ENCODE results near the gene DNMBP.
A peak's percentile ranks its signal among the peaks of the same experiment; 100 is the strongest.
"Not testable (repeated sequence)": the region's sequence is repeated elsewhere in the genome, so short reads cannot be mapped to it uniquely, and the experiment has no call there.

Gene DNMBP

DNA sequence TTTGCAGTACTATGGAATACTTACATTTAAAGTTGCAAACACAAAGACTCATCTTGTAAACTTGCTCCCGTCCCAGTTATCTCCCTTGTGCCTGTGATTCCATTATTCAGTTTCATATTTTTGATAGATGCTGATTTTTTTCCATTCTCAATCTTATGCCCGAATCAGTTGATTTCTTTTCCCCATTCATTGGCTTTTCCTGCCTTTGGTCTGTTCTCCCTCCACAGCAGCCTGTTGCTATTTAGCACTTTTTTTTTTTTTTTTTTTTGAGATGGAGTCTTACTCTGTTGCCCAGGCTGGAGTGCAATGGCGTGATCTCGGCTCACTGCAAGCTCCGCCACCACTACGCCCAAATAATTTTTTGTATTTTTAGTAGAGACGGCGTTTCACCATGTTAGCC, 149.3 kb downstream of the DNMBP start:
- no peak for DNase-seq

DNA sequence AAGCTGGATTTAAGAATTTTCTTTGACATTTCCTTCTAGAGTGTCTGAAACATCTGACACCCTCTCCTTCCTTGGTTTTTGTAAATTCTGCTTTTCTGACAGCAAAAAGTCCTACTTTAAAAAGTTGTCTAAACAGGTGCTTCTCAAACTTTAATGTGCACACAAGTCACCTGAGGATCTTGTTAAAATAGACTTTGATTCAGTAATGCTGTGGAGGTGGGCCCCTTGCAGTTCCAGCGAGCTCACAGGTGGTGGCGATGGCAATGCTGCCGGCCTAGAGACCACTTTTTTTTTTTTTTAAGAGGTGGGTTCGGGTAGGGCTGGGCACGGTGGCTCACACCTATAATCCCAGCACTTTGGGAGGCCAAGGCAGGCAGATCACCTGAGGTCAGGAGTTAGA, 150.2 kb downstream of the DNMBP start:
- no peak for DNase-seq

DNA sequence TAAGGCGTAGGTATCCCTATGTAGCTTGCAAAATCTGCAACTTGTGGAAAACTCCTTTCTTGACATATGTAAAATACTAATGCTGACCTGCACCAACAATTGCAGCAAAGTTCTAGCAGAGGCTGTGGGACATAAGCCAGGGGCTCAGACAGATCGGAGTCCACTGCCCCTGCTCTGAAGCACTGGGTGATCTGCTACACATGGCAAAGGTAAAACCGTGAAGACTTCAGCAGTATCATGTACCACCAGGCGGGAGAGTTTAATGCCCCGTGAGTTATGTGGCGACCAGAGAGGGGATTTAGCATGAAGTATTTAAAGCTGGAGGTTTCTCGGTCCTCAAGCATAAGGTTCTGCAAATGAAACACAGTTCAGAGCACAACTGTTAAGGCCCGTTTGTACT, 150.9 kb downstream of the DNMBP start:
- no peak for DNase-seq

GRCh38 chr10:99855479-99856071, 154.2 kb downstream of the DNMBP start:
- no peak for DNase-seq

DNA sequence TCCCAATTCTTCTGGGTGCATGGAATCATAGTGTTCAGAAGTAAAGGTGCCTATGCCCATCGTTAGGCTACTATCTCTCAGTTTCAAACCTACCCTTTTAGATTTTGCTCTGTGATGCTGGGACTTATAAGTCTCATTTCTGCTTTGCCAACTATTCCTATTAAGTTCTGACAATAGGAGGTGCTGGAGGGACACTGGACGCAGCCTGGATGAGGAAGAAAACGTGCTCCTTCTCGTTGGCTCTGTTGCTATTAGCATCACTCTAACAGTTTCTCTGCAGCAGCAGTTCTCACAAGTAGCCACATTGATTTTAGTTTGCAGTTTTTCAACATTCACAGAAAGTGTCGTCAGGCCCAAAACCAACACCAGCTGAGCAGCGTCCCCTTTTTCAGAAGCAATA, 154.9 kb downstream of the DNMBP start:
- peak; percentile 66 for DNase-seq

DNA sequence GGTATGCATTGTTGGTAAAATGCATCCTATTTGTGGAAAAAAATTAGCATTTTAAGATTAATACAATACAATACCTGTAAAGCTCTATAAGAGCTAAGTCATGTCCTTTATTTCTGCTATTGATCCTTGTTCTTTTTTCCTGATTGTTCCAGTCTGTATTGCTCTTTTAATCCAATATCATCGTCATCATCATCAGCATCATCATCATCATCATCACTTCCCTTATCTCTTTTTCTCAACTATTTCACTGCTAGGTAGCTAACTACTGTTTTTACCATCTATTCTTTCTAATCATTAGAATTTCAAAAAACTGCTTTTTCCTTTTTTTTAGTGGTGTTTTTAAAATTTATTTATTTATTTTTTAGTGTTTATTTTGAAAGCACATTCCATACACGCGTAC, 156.1 kb downstream of the DNMBP start:
- DNase-seq: no peak

DNA sequence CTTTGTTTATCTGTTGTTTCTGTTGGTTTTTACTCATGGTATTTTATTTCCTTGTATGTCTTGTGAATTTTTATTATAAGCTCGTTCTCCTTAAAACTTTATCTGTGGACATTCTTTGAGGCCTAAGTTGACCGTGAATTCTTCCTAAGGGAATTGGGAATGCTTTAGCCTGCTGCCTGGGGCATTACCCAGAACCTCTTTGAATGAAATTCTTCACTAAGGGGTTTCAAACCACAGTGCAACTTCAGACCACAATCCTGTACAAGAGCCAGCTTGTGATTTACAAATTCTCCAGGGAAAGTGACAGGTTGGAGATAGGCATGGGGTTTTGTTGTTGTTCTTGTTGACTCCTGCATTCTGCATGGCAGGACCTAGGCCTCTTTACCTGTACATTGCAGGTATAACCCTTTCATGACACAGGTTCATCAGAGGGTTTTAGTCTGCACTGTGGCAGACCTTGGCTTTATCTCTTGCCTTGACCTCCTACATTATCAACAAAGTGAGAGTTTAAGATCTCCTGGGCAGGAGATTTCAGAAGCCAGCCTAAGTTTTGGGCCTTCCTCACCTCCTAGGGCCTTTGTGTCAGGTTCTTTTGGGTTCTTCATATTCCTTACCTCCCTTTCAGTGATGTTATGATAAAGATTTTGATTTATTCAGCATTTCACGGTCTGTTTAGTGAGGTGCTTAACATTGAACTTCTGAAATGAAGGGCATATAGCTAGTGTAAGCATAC, 157.1 kb downstream of the DNMBP start:
- DNase-seq: no peak

DNA sequence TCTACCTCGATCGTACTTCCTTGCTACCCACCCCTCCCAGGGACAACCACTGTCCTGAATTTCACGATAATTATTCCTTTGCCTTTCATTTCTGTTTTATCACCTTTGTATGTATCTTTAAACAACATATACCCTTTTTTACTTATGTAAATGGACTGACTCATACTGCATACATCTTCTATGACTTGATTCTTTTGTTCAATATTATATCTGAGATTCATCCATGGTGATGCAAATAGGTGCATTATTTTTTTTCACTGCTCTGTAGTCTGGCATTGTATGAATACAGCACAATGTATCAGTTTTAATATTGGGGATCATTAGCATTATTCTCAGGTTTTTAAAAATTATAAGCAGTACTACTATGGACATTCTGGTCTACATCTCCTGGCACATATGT, 157.9 kb downstream of the DNMBP start:
- DNase-seq: no peak

- no peak for DNase-seq
These were observed 158.9 kb downstream of the DNMBP start for GRCh38 chr10:99850767-99851340.

GRCh38 chr10:99850021-99850766, 159.6 kb downstream of the DNMBP start:
- DNase-seq: no peak

- DNase-seq: no peak
These were observed 160.2 kb downstream of the DNMBP start for GRCh38 chr10:99849536-99849935.

GRCh38 chr10:99849057-99849456, 160.7 kb downstream of the DNMBP start:
- DNase-seq: no peak

GRCh38 chr10:99845837-99846382, 163.8 kb downstream of the DNMBP start:
- peak; percentile 90 for DNase-seq

GRCh38 chr10:99844433-99844955, 165.3 kb downstream of the DNMBP start:
- DNase-seq: no peak

DNA sequence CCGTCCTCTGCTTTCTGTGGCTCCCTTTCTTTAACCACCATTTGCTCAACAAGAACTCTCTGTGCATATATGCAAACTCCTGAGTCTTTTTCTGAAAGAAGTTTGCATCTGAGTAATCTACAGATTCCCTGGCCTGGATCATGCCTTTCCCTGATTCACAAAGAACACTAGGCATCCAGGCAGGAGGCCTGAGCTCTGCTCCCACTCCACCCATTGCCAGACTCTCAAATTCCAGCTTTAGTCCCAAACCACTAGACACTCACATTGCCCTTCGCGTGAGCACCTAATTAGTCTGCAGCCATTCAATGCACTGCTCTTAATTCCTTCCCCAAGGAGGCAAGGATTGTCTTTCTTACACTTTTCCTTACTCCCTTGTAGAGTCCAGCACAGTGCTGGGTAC, 166.4 kb downstream of the DNMBP start:
- peak; percentile 67 for DNase-seq

- DNase-seq: no peak
These were observed 168.0 kb downstream of the DNMBP start for GRCh38 chr10:99841746-99842145.

- not testable (repeated sequence) for DNase-seq
These were observed 168.9 kb downstream of the DNMBP start for GRCh38 chr10:99840859-99841258.

- no peak for DNase-seq
These were observed 173.0 kb downstream of the DNMBP start for GRCh38 chr10:99836711-99837110.

GRCh38 chr10:99835947-99836346, 173.8 kb downstream of the DNMBP start:
- no peak for DNase-seq

- DNase-seq: peak; percentile 76
These were observed 175.3 kb downstream of the DNMBP start for GRCh38 chr10:99834410-99834809.

GRCh38 chr10:99832439-99832838, 177.3 kb downstream of the DNMBP start:
- DNase-seq: no peak

DNA sequence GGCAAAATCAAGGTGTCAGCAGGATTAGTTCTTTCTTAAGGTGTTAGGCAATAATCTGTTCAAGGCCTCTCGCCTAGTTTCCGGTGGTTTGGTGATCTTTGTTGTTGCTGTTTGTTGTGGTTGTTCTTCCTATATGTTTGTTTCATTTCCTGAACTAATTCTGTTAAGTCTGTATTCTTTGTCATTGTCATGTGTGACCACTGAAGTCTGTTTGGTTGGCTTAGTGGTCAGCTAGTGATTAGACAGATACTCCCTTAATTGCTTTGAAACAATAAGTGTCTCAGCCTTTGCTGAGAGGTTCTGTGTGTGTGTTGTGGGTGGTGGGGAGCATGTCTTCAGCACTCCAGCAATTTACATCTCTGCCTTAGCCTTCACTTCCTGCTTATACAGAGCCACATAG, 181.3 kb downstream of the DNMBP start:
- DNase-seq: no peak

DNA sequence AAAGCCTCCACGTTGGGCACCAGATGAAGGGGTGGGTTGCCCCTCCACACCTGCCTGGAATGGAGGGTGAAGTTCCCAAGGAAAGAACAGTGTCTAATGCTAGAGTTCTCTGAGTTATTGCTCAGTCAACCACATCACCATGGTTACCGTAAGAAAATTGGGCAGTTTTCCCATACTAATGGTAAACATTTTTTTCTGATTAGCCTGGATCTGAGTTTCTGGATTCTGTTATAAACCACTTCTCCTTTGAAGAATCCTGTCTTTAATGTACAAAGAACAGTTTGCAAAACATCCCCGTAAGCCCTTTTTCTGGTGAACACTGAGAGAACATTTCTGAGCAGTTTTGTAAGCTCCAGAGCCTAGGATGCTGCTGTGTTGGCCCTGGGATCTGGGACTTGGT, 181.8 kb downstream of the DNMBP start:
- DNase-seq: peak; percentile 55
